Heart left ventricle (tissue), 16 donors: ENCODE data around the gene RBM38. TPM values are rescaled to one million over a fixed set of nuclear protein-coding genes. Genes with fewer than 3 reads are reported as not detected.

Experiments
- ATAC-seq, 4 donors: fragments of 200-7000 bp; cut with Tn5 transposase; one replicate each; pipeline ENCODE4 v1.9.1; 2020 to 2022; ENCODE audit warnings: moderate library complexity in 4 of 4, mild to moderate bottlenecking in 3 of 4, moderate number of reproducible peaks in 1 of 4
- DNase-seq, 5 donors: peaks; one replicate each; pipeline ENCODE4 v3.0.0-alpha.2; 2020
- H3K27ac ChIP-seq, 12 donors: fragments of 200-600 bp; sonication (generic) in 4 of 12; one replicate each; pipeline versions ENCODE4 v1.5.0 to v1.8.0; 2016 to 2022; ENCODE audit warnings: mild to moderate bottlenecking in 2 of 12
- H3K27me3 ChIP-seq, 9 donors: fragments of 200-600 bp; sonication (generic) in 2 of 9; one replicate each; pipeline versions ENCODE4 v1.5.1 to v1.8.0; 2016 to 2022; ENCODE audit warnings: mild to moderate bottlenecking in 3 of 9
- H3K36me3 ChIP-seq, 9 donors: fragments of 200-600 bp; sonication (generic) in 2 of 9; one replicate each; pipeline versions ENCODE4 v1.5.0 to v1.8.0; 2018 to 2022; ENCODE audit warnings: mild to moderate bottlenecking in 2 of 9
- H3K4me1 ChIP-seq, 12 donors: fragments of 200-600 bp; sonication (generic) in 4 of 12; one replicate each; pipeline versions ENCODE4 v1.5.0 to v1.8.0; 2016 to 2022; ENCODE audit warnings: mild to moderate bottlenecking in 3 of 12
- H3K4me3 ChIP-seq, 12 donors: fragments of 200-600 bp; sonication (generic) in 4 of 12; one replicate each; pipeline versions ENCODE4 v1.5.0 to v1.8.0; 2017 to 2022; ENCODE audit warnings: mild to moderate bottlenecking in 9 of 12, moderate library complexity in 4 of 12
- H3K9me3 ChIP-seq, 12 donors: fragments of 200-600 bp; sonication (generic) in 4 of 12; one replicate each; pipeline versions ENCODE4 v1.5.0 to v1.8.0; 2016 to 2022; ENCODE audit warnings: mild to moderate bottlenecking in 1 of 12
- CTCF ChIP-seq, 12 donors: fragments of 200-600 bp; sonication (generic) in 4 of 12; IDR thresholded peaks; one replicate each; pipeline versions ENCODE4 v1.5.0 to v1.8.0; 2018 to 2022; ENCODE audit warnings: antibody characterized with exemption in 12 of 12, mild to moderate bottlenecking in 5 of 12
- POLR2A ChIP-seq, 2 donors: fragments of 450-650 bp; IDR thresholded peaks; one replicate each; pipeline ENCODE4 v1.6.1; 2017; ENCODE audit warnings: antibody characterized with exemption in 2 of 2, mild to moderate bottlenecking in 2 of 2, moderate library complexity in 2 of 2
- whole genome bisulfite sequencing, 4 donors: extraction: QIAGEN DNeasy Blood & Tissue Kit in 2 of 4; methylation state at CpG; one replicate each; pipeline versions ENCODE4 v1.1.5 to v1.1.7; 2013 to 2018; 5-methylcytosine and 5-hydroxymethylcytosine counted together
- intact Hi-C, 10 donors: fragments of 100-400 bp; cut with DNase I; formaldehyde crosslinking; loops; one replicate each; pipeline versions ENCODE4 v1.11.1 to v1.14.2; 2022
- polyA plus RNA-seq, 2 donors: library from polyadenylated mRNA; stranded (reverse); fragments of 200-250 nt; gene quantifications; one replicate each; pipeline ENCODE4 v1.2.3, GENCODE V29; 2013
- total RNA-seq, 9 donors: library from RNA; depleted of rRNA in 2 of 9; stranded (reverse); fragments of >200 nt in 2 of 9; fragmentation: NEBNext Ultra II Directional in 3 of 9; extraction: Animal tissue kit (Norgen Biotek cat#: 25700) in 3 of 9; gene quantifications; one replicate each; pipeline versions ENCODE4 v1.1.0 to v1.2.4, GENCODE V29; 2016 to 2023
- donor health status: ischemic (EF 13 %, LVEDD 7.1; RV severe dilation, severe dysfunction).
- donor health status: healthy with polysubstance abuse.
- donor health status: DM: no; HTN: yes; CAD: no.
- donor health status: DM: no; HTN: no; CAD: no.
- donor health status: ischemic (EF 25% LVEDD 6.9; RV normal size, moderate dysfunction).
- donor health status: ischemic (EF 25% LVEDD 5.7; RV mildly dilated, moderate dysfunction).
- donor health status: healthy.
- donor health status: DM: yes; HTN: yes; CAD: no.
- donor health status: ischemic (EF 35%, LVEDD 5.7; RV mildly dilated, moderate dysfunction).
- donor health status: nonischemic (EF 11% LVEDD 7.7; RV severe dilation, severe dysfunction).
- donor health status: DM: yes; HTN: yes; CAD: no.
- donor health status: PGD.
- donor health status: ischemic (EF 29% LVEDD 5.4; RV normal size, mild dysfunction).
- donor health status: nonischemic (EF 23%, LVEDD 6.1; RV moderate dilation, normal function).

RBM38 gene
- total and polyA plus RNA-seq, 11 donors = 45.6 to 112 (median 68.5) TPM

GRCh38 chr20:57422254-57422653, 31.1 kb downstream of the RBM38 start:
- Histone ChIP-seq H3K4me1 (peaks cover 0 to 16% (median 0%) of the 10 kb centered on the region in 12 donors), H3K27ac (no peak overlapping the region), H3K27me3 (no peaks in the 10 kb centered on the region), H3K36me3 (no peaks in the 10 kb centered on the region), H3K4me3 (no peak overlapping the region), H3K9me3 (no peaks in the 10 kb centered on the region)
- ATAC-seq (no peak), DNase-seq (peak in 1 of 5 donors; percentile 9)
- no peak for TF ChIP-seq CTCF (IDR thresholded peaks at IDR 0.05)
- TF ChIP-seq POLR2A (IDR thresholded peaks at IDR 0.05) = no peak
- 57 to 71% (median 66%) methylated on average over 7 of the region's 7 CpGs for WGBS, 4 donors
- intact Hi-C loops = no loop called here

GRCh38 chr20:57425150-57426013, 34.2 kb downstream of the RBM38 start:
- Histone ChIP-seq H3K27ac (peak overlapping the region in 5 of 12 donors; percentile 14 to 34 (median 30)), H3K9me3 (no peaks in the 10 kb centered on the region), H3K4me3 (no peak overlapping the region), H3K4me1 (peaks cover 0 to 16% (median 0%) of the 10 kb centered on the region in 12 donors), H3K27me3 (no peaks in the 10 kb centered on the region), H3K36me3 (no peaks in the 10 kb centered on the region)
- 48 to 60% (median 56%) methylated on average over 17 of the region's 17 CpGs for WGBS, 4 donors
- intact Hi-C loops = no loop called here
- peak in 1 of 5 donors; percentile 59 for DNase-seq
- ATAC-seq = peak in 2 of 4 donors; percentile 19 to 56
- no peak for TF ChIP-seq CTCF (IDR thresholded peaks at IDR 0.05)
- TF ChIP-seq POLR2A (IDR thresholded peaks at IDR 0.05) = no peak

GRCh38 chr20:57426271-57426689, 35.1 kb downstream of the RBM38 start:
- ATAC-seq = no peak
- DNase-seq = peak in 1 of 5 donors; percentile 29
- H3K4me1 ChIP-seq = peaks cover 0 to 21% (median 0%) of the 10 kb centered on the region in 12 donors
- no peaks in the 10 kb centered on the region for H3K27me3 ChIP-seq
- peak overlapping the region in 1 of 12 donors; percentile 34 for H3K27ac ChIP-seq
- H3K9me3 ChIP-seq = no peaks in the 10 kb centered on the region
- no peak for TF ChIP-seq CTCF (IDR thresholded peaks at IDR 0.05)
- no peak for TF ChIP-seq POLR2A (IDR thresholded peaks at IDR 0.05)
- WGBS, 4 donors = 79 to 86% (median 84%) methylated on average over 13 of the region's 13 CpGs
- intact Hi-C loops = no loop called here
- no peaks in the 10 kb centered on the region for H3K36me3 ChIP-seq
- H3K4me3 ChIP-seq = no peak overlapping the region

- DNase-seq (peak in 1 of 5 donors; percentile 28), ATAC-seq (no peak)
- WGBS, 4 donors = 79 to 87% (median 85%) methylated on average over 5 to 7 of the region's 7 CpGs
- no peak for TF ChIP-seq CTCF (IDR thresholded peaks at IDR 0.05)
- TF ChIP-seq POLR2A (IDR thresholded peaks at IDR 0.05) = no peak
- intact Hi-C loops = no loop called here
- H3K36me3 ChIP-seq = no peaks in the 10 kb centered on the region
- peaks cover 0 to 25% (median 0%) of the 10 kb centered on the region in 12 donors for H3K4me1 ChIP-seq
- H3K27ac ChIP-seq = no peak overlapping the region
- H3K27me3 ChIP-seq = no peaks in the 10 kb centered on the region
- H3K9me3 ChIP-seq = no peaks in the 10 kb centered on the region
- H3K4me3 ChIP-seq = no peak overlapping the region
These were observed 35.6 kb downstream of the RBM38 start for GRCh38 chr20:57426831-57427230.
